SJCRH30 (cell line): ENCODE data around the gene SMOC1. TPM values are rescaled to one million over a fixed set of nuclear protein-coding genes. Genes with fewer than 3 reads are reported as not detected.

Source experiments
- DNase-seq, 2 experiments: peaks; one replicate each; pipeline ENCODE4 v3.0.0-alpha.2; 2015 to 2020
- H3K27ac ChIP-seq: fragments of 250-450 bp; sonication (Bioruptor Pico); 2 replicates; pipeline ENCODE4 v1.5.1; 2020; ENCODE audit warnings: mild to moderate bottlenecking, moderate library complexity
- H3K27me3 ChIP-seq: fragments of 250-450 bp; sonication (Bioruptor Pico); 2 replicates; pipeline ENCODE4 v1.5.1; 2020; ENCODE audit warnings: mild to moderate bottlenecking, moderate library complexity
- H3K36me3 ChIP-seq: fragments of 250-450 bp; sonication (Bioruptor Pico); 2 replicates; pipeline ENCODE4 v1.5.1; 2020; ENCODE audit warnings: mild to moderate bottlenecking, moderate library complexity
- H3K4me1 ChIP-seq: fragments of 250-450 bp; sonication (Bioruptor Pico); 2 replicates; pipeline ENCODE4 v1.5.1; 2020; ENCODE audit warnings: mild to moderate bottlenecking, moderate library complexity
- H3K4me3 ChIP-seq: fragments of 250-450 bp; sonication (Bioruptor Pico); 2 replicates; pipeline ENCODE4 v1.5.1; 2020; ENCODE audit warnings: mild to moderate bottlenecking, moderate library complexity
- H3K9me3 ChIP-seq: fragments of 250-450 bp; sonication (Bioruptor Pico); replicated peaks from 2 replicates; pipeline ENCODE4 v1.5.1; 2020; ENCODE audit warnings: mild to moderate bottlenecking, moderate library complexity
- total RNA-seq: library from RNA; depleted of rRNA; stranded (reverse); fragments of >200 nt; shearing (Covaris generic); gene quantifications from 2 replicates; pipeline ENCODE4 v1.2.3, GENCODE V29; 2014

SMOC1 gene
- total RNA-seq, 1 experiment from 2014 or later: 15.6 TPM

DNA sequence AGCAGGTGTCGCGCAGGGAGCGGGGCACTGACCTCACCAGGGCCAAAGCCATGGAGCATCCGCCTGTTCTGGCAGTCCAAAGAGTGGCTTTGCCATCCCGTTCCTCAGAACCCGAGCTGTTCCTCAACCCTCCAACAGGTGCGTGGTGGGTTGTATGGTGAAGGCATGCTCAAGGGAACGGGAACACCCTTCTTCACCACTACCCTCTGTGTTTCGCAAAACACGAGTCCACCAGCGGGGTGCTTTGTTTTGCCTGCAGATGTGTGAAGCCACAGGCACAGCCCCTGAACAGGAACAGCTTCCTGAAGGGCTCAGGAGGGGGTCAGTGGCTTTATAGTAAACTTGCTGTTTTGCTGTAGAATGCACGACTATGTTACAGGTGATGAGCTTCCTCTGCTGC, 52.7 kb downstream of the SMOC1 start:
- H3K36me3 ChIP-seq: no peaks in the 10 kb centered on the region
- no peaks in the 10 kb centered on the region for H3K9me3 ChIP-seq
- H3K4me3 ChIP-seq: no peak overlapping the region
- no peaks in the 10 kb centered on the region for H3K27me3 ChIP-seq
- no peak overlapping the region for H3K27ac ChIP-seq
- H3K4me1 ChIP-seq: peaks cover 13% of the 10 kb centered on the region; the same call in 1 of the 2 replicates
- DNase-seq: no peak

DNA sequence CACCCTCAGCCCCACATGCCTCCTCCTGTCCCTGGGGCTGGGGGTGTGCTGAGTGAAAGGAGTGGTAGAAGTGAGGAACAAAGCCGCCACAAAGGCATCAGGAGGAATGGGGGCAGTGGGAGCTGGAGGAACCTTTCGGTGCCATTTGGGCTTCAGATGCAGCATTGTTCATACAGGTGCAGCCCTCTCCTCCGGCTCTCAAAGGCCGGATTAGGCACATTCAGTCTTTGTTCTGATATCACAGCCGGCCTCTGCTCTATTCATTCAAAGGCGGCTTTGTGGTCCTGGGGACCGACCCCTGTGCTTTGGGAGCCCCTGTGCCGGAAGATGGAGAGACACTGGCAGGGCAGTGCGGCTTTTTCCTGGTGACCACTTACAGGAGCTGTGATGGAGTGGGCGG, 53.2 kb downstream of the SMOC1 start:
- Histone ChIP-seq H3K4me1 (peaks cover 14% of the 10 kb centered on the region; the same call in 1 of the 2 replicates), H3K27me3 (no peaks in the 10 kb centered on the region), H3K27ac (no peak overlapping the region), H3K36me3 (no peaks in the 10 kb centered on the region), H3K4me3 (no peak overlapping the region), H3K9me3 (no peaks in the 10 kb centered on the region)
- no peak for DNase-seq

DNA sequence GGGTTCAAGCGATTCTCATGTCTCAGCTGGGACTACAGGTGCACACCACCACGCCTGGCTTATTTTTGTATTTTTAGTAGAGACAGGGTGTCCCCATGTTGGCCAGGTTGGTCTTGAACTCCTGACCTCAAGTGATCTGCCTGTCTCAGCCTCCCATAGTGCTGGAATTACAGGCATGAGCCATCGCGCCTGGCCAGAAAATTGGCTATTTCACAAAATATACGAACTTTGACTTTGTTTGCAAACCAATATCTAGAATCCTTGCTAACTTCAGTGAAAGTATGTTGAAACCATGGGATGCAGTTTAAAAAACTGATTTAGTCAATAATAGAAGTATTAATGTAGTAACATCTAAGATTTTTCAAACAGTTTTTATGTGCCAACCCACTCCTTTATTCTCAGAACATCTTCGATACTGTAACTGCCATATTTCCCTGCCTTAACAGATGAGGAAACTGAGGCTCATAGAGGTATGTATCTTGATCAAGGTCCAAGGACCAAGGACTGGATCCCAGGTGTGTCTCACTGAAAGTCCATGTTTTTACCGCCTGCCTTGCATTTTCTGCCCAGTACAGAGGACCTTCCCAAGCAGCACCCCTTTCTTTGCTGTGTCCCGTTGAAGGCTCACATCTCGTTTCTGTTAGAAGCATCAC, 54.5 kb downstream of the SMOC1 start:
- H3K27me3 ChIP-seq: no peaks in the 10 kb centered on the region

DNA sequence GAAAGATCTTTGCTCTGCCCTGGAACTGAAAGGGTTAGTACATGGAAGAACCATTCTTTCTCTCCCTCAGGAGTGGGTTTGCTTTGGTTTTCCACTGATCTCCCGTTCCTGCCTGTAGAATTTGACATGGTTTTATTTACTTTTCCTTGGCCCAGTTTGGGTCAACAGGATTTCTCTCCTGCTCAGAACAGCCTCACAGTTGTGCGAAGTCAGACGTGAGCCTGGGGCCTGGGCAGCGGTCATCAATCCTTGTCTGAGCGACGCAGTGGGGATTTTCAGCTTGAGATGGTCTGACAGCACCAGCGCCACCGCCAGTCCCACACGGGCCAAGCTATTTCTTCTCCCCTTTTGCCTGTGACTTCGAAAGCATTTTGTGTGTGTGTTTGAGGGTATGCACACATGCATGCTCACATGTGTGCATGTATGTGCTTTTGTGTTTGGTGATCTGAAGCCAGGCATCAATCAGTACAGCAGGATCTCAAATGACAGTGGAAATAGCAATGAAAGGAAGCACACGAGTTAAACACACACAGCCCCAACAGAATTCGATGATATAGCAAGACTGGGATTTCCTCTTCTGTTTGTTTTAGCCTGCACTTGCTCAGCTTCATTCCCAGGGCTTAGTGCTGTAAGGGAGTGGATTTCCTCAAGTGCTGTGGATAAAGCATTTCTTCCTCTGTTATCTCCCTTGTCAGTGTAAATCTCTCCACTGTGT, 58.3 kb downstream of the SMOC1 start:
- Histone ChIP-seq H3K9me3 (no peaks in the 10 kb centered on the region), H3K4me3 (no peak overlapping the region), H3K36me3 (no peaks in the 10 kb centered on the region; the same call in 1 of the 2 replicates), H3K27me3 (no peaks in the 10 kb centered on the region), H3K4me1 (peaks cover 34% of the 10 kb centered on the region), H3K27ac (no peak overlapping the region)
- DNase-seq: no peak

More for the DNA sequence above, 54.5 kb downstream of the SMOC1 start:
- Histone ChIP-seq H3K4me3 (no peak overlapping the region), H3K4me1 (peaks cover 9% of the 10 kb centered on the region; the same call in 1 of the 2 replicates), H3K27ac (no peak overlapping the region), H3K9me3 (no peaks in the 10 kb centered on the region), H3K36me3 (no peaks in the 10 kb centered on the region)
- no peak for DNase-seq

DNA sequence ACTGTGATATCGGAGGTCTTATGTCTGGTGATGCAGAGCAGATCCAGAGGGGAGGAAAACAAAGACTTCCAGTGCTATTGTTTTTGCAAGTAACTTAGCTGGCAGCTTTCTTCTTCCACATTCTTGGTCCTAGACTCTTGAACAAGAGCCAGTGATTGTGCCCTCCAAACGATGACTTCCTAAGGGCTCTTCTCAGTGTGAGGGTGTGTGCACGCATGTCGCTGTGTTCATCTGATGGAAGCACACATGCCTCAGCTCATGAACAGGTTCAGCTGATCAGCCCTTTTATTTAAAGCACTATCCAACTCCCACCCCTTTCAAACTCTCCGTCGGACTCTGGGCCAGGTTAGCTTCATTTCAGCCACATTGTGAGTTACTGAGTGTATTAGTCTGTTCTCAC, 59.5 kb downstream of the SMOC1 start:
- H3K4me3 ChIP-seq: no peak overlapping the region
- no peaks in the 10 kb centered on the region for H3K27me3 ChIP-seq
- no peaks in the 10 kb centered on the region for H3K9me3 ChIP-seq
- H3K27ac ChIP-seq: no peak overlapping the region
- no peak for DNase-seq
- H3K4me1 ChIP-seq: peaks cover 45% of the 10 kb centered on the region
- H3K36me3 ChIP-seq: no peaks in the 10 kb centered on the region; the same call in 1 of the 2 replicates

DNA sequence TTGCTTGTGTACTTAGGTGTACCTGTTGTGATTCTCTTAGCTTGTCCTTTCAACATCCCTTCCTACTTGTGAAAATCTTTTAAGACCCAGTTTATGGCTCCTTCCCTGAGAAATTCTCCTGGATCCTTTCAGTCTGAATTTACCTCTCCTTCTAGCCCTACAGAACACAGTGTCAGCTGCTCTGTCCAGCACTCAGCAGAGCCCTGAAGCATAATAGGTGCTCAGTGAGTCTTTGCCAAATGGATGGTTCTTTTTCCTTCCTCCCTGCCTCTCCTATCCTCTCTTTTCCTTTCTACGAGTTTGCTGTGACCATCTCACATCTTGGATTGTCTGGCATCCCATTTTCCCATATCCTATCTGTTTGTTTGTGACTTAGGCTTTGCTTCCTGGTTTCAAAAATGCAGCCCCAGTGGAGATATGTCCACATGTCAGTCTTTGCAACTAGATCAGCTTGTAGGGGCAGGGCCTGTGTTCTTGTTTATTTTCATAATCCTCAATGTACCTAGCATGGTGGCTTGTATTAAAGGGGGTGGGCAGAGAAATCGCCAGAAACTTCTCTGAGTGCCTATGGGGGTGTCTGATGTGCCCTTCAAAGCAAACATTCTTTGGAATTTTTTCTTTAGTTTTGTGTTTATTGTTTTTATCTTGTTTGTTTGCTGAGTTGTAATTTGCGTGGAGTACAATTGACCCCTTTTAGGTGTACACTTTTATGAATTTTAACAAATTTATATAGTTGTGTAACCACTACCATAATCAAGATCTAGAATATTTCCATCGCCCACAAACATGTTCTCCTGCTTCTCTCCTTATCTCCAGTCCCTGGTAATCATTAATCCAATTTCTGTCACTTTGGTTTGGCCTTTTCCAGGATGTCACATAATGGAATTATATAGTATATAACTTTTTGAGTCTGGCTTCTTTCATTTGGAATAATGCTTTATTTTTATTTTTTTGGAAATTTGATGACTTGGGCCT, 62.8 kb downstream of the SMOC1 start:
- Histone ChIP-seq H3K4me1 (peaks cover 49% of the 10 kb centered on the region), H3K27ac (peak overlapping the region; percentile 72), H3K4me3 (no peak overlapping the region), H3K36me3 (peaks cover 3% of the 10 kb centered on the region), H3K9me3 (peaks cover 5% of the 10 kb centered on the region; the same call in 1 of the 2 replicates), H3K27me3 (no peaks in the 10 kb centered on the region)
- peak in 1 of 2 experiments; percentile 26 for DNase-seq

DNA sequence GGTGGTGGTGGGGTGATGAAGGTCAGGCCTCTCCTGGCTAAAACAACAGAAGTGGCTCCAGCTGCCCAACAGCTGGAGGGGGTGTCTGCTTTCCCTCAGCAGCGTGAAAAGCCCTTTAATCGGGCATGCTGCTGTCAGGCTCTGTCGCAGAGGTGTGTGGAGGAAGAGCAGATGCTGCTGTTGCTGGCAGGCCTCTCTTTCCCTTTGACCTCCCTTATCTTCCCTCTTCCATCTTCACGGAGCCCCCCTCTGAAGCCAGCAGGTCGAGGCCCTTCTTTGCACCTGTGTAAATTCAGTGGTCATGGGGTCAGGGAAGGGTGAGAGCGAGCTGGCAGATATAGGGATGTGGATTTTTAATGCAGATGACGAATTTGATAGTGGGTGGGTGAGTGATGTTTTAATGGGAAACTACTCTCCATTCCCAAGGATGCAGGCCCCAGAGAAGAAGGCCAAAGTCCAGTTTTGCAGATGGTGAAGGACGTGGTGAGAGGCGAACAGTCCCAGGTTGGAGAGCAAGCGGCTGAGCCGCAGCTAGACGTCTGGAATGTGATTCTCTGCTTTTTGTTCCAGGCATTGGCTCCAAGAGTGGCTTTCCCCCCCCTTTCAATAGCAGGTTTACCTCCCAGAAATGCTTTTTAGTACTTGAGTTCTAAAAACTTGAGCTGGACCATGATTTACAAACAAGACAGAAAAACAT, 64.0 kb downstream of the SMOC1 start:
- Histone ChIP-seq H3K36me3 (peaks cover 3% of the 10 kb centered on the region), H3K4me1 (peaks cover 45% of the 10 kb centered on the region), H3K4me3 (no peak overlapping the region), H3K27me3 (no peaks in the 10 kb centered on the region), H3K27ac (peak overlapping the region; percentile 72), H3K9me3 (peaks cover 5% of the 10 kb centered on the region; the same call in 1 of the 2 replicates)
- peak; percentile 75 to 85 for DNase-seq

DNA sequence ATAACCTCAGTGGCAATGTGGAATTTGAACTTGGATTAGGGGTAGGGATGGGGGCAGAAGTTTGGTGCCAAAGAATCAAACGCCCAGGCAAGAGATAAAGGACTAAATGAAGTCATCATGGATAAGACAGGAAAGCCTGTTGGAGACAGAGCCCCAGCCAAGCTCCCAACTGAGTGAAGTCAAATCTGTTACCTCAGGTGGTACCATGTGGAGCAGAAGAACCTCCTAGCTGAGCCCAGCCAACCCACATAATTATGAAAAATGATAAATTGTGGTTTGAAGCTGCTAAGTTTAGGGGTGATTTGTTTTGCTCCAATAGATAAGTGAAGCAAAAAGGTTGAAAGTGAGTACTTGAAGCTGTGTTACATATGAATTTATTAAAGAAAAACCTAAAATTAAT, 66.1 kb downstream of the SMOC1 start:
- peaks cover 5% of the 10 kb centered on the region; the same call in 1 of the 2 replicates for H3K9me3 ChIP-seq
- no peak overlapping the region for H3K4me3 ChIP-seq
- no peaks in the 10 kb centered on the region for H3K27me3 ChIP-seq
- H3K27ac ChIP-seq: no peak overlapping the region
- peaks cover 3% of the 10 kb centered on the region for H3K36me3 ChIP-seq
- no peak for DNase-seq
- peaks cover 41% of the 10 kb centered on the region for H3K4me1 ChIP-seq

DNA sequence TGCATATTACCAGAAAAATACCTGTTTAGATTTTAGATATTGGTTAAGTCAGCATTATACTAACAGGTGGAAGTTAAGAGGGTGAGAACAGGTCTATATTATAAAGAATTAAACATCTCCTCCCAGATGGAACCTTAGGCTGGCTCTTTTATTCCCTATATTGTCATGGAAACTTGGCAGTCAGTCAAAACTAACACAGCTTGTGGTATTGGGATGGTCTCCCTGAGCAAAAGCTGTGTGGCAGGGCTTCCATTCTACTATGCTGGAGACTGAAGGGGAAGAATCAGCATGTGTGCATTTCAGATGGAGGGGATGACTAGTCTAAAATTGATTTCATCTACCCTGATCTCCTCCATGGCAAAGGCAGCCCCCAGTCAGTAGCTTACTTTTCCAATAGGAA, 66.7 kb downstream of the SMOC1 start:
- Histone ChIP-seq H3K9me3 (peaks cover 5% of the 10 kb centered on the region), H3K36me3 (peaks cover 3% of the 10 kb centered on the region), H3K4me3 (no peak overlapping the region), H3K27me3 (no peaks in the 10 kb centered on the region), H3K4me1 (peaks cover 35% of the 10 kb centered on the region), H3K27ac (no peak overlapping the region)
- DNase-seq: peak; percentile 29 to 55

DNA sequence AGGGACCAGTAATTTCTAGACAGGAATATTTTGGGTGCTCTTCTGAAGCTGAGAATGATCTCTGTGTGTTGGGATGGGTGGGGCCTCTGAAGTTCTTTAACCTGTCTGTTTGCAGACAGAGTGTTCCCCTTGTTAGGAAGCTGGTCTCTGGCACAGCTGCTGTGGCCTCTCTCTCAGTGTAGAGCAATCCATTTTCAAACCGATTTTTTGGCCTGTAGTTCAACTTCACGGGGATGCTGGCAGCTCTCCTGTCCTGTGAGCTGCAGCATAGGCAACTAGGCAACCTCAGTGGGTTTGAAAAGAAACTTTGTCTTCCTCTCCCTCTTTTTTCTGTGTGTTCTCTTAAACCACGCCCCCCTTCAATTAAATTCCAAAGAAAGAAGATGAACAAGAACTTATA, 69.1 kb downstream of the SMOC1 start:
- no peak overlapping the region for H3K4me3 ChIP-seq
- peaks cover 3% of the 10 kb centered on the region; the same call in 1 of the 2 replicates for H3K36me3 ChIP-seq
- no peak overlapping the region; the same call in 1 of the 2 replicates for H3K27ac ChIP-seq
- H3K9me3 ChIP-seq: peaks cover 5% of the 10 kb centered on the region
- H3K27me3 ChIP-seq: no peaks in the 10 kb centered on the region
- peak; percentile 36 to 61 for DNase-seq
- peaks cover 13% of the 10 kb centered on the region for H3K4me1 ChIP-seq

DNA sequence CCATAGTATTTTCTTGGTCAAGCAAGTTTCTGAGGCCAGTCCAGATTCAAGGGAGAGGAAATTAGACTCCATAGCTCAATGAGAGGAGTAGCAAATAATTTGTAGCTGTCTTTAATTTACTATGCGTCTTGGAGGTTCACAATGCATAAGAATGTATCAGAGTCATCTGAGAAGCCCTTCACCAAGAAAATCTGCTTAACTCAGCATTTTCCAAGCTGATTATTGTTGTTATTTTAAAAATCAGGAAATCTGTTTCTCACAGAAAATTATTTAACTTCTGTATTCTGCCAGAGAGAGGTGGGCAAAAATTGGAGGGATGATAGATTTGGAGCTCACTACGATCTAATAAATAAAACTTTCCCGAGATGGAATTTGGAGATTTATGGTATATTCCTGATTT, 72.0 kb downstream of the SMOC1 start:
- H3K27me3 ChIP-seq: no peaks in the 10 kb centered on the region

DNA sequence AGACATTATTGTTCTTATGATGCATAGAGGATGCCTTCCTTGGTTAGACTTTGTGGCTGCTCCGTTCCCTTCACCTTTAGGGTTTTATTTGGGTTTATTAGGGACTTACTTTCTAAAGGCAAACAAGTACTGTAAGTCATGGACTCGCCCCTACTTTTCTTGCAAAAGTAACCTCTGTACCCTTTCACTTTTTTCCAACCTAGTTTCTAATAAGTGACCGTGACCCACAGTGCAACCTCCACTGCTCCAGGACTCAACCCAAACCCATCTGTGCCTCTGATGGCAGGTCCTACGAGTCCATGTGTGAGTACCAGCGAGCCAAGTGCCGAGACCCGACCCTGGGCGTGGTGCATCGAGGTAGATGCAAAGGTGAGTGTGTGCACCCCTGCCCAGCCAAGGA, 72.7 kb downstream of the SMOC1 start:
- no peak for DNase-seq
- Histone ChIP-seq H3K36me3 (no peaks in the 10 kb centered on the region), H3K27me3 (no peaks in the 10 kb centered on the region), H3K27ac (no peak overlapping the region), H3K9me3 (no peaks in the 10 kb centered on the region; the same call in 1 of the 2 replicates), H3K4me1 (0 out of 2 replicates have a peak, but pooled peaks cover 5% of the 10 kb centered on the region), H3K4me3 (no peak overlapping the region)

More for the DNA sequence above, 72.0 kb downstream of the SMOC1 start:
- no peak for DNase-seq
- Histone ChIP-seq H3K4me1 (0 out of 2 replicates have a peak, but pooled peaks cover 5% of the 10 kb centered on the region), H3K4me3 (no peak overlapping the region), H3K36me3 (no peaks in the 10 kb centered on the region), H3K9me3 (no peaks in the 10 kb centered on the region; the same call in 1 of the 2 replicates), H3K27ac (no peak overlapping the region)

DNA sequence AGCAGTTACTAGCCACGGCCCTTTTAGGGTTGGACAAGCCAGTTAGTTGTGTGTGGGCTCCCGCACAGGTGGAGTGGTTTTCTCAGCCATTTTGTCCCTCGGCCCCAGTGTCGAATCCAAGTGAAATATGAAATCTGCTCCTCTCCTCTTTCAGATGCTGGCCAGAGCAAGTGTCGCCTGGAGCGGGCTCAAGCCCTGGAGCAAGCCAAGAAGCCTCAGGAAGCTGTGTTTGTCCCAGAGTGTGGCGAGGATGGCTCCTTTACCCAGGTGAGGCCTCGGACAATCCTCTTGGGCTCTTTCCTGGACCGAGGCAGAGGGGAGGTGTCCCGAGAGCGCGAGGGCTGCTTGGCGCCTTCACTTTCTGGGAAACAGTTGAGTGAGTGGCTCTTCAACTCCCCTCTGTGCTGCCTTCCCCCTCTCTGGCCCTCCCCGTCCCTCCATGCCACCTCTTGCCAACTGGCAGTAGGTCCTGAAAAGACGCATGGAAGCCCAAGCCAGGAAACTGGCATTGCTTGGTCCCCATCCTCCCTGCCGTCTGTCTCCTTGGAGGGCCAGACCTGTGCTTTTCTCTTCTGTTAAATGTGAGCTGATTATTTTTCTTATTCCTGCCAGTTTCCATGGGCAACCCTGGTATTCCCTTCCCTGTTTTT, 74.2 kb downstream of the SMOC1 start:
- no peaks in the 10 kb centered on the region; the same call in 1 of the 2 replicates for H3K9me3 ChIP-seq
- H3K4me1 ChIP-seq: no peaks in the 10 kb centered on the region
- no peaks in the 10 kb centered on the region for H3K36me3 ChIP-seq
- no peak overlapping the region for H3K4me3 ChIP-seq
- DNase-seq: no peak
- H3K27me3 ChIP-seq: no peaks in the 10 kb centered on the region
- no peak overlapping the region for H3K27ac ChIP-seq
